Measurements from ENCODE around the gene TSPY2.
"Not testable (repeated sequence)": the region's sequence is repeated elsewhere in the genome, so short reads cannot be mapped to it uniquely, and the experiment has no call there.

TSPY2 gene, protein sequence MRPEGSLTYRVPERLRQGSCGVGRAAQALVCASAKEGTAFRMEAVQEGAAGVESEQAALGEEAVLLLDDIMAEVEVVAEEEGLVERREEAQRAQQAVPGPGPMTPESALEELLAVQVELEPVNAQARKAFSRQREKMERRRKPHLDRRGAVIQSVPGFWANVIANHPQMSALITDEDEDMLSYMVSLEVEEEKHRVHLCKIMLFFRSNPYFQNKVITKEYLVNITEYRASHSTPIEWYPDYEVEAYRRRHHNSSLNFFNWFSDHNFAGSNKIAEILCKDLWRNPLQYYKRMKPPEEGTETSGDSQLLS

DNA sequence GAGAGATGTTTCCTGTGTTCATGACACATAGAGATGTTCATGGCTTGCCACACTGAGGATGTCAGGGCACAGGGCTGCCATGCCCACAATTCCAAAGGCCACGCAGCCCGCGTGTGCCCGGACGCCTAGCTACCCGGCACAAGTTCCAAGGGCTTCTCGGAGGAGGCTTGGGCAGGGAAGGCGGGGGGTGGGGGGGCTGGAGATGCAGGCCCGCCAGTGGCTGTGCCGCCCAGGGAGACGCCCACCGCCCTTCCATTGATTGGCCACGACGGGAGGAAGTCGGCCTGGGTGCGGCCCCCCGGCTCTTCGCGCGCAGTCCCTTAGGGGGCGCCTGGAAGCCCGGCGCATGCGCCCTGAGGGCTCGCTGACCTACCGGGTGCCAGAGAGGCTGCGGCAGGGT lies at the start of gene TSPY2:
Gene TSPY2 (plus strand): TSS at position 301 of the 400 bp plus-strand sequence. CDS start 46 bp downstream, at position 347.
- DNase-seq: not testable (repeated sequence)

DNA sequence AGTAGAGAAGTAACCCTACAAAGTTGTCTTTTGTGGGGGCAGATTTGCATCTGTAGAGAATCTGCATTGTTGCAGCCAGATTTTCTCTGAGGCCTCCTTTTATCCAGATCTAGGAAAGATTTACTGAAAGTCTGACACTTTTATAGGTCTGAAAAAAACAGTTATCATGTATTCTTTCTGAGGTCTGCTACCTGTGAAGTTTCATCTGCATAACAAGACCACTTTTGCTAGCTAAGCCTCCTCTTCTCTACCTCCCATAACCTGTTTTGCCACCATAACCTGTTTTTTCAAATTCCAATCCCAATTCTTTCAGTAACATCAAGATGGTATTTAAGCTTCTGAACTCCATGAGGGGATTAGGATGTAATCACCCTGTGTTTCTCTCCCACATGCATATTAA lies 36.5 kb upstream of the TSPY2 start:
- not testable (repeated sequence) for DNase-seq

DNA sequence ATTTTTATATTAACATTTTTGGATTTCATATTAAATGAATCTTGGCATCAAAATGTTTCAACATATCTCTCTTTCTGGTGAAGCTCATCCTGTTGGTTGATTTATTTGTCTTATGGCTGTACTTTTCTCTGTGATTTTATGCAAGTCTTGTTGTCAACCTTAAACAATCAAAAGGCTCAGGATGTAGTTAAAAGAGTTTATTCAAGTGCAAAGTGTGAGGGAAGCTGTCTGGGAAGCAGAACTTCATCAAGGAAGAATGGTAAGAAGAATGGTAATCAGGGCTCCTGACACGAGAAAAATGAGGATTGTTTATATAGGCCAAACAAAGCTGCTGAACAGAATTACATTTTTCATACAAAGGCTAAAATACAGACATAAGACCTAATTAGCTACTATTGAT lies 29.0 kb upstream of the TSPY2 start:
- DNase-seq: not testable (repeated sequence)

DNA sequence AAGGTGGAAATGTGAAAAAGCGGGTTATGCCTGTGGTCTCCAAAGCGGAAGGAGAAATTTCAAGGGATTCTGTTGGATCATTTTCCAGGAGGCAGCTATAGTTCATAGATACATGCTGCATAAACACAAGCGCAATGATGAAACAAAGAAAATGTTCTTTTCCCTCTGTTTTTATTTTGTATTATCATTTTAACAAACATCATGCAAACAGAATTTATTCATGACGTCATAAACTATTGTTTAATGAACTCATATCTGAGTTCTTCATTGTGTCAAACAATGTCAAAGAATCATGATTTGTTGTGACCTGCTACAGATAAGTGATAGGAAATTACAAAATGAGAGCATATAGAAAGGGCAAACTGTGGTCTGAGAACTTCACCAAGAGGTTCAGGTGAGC lies 23.8 kb downstream of the TSPY2 start:
- not testable (repeated sequence) for DNase-seq
